Cerebellar nuclear complex (tissue), 1 donor: Measurements from ENCODE around the gene MYO7B.

Source experiments
- DNase-seq, 2 experiments: peaks; one replicate each; lab custom pipeline; 2025; lab: John Stamatoyannopoulos, UW

MYO7B gene

DNA sequence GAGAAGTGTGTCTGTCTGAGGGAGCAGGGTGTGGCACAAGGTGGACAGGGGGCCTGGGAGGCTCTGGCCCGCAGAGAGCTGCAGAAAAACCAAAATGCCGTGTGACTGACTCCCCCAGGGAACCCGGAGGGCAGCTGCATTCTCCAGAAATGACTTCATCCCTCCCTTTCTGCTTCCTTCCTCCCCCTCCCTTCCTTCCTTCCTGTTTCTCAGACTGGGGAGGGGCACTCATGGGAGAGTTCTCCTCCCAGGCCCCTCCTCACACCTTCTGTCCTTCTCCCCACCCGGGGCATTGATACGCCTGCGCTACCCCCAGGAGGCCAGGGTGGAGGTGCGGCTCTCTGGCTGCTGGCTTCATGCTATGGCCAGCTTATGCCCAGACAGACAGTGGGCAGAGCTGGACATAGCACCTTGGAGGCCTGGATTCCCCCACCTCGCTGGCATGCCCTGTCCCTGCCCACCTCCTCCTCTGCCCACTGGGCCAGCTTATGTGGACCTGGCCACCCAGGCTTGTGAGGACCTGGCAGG lies 102.3 kb downstream of the MYO7B start:
- DNase-seq, result no peak

DNA sequence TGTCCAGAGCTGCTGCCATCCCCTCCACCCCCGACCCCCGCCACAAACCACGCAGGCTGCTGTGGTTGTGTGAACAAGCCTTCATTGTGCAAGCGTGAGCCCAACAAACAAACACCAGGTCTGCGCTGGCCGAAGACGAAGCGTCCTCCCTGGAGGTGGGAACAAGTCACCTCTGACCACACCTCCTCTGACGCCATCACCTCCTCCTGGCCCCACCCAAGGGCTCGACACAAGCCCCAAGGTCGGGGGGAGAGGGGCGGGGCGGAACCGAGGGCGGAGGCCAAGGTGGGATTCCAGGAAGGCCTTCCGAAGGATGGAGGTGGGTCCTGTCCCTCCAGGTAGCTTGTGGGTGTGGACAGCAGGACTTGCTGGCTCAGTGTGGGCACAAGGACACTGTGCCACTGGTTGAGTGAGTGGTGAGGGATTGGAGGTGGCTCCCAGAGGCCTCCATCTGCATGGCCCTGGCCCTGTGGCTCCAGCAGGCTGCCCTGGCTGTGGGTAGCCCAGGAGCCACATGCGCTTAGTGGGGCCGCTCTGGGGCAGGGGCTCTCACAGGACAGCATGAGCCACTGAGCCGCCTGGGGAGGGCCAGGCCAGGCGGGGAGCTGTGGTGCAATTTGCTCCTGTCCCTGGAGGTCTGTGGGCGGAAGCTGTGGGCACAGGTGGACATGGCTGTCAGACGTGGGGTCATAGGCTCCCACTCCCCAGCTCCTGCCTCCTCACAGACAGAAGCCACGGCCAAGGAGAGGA lies 103.1 kb downstream of the MYO7B start:
- no peak for DNase-seq

DNA sequence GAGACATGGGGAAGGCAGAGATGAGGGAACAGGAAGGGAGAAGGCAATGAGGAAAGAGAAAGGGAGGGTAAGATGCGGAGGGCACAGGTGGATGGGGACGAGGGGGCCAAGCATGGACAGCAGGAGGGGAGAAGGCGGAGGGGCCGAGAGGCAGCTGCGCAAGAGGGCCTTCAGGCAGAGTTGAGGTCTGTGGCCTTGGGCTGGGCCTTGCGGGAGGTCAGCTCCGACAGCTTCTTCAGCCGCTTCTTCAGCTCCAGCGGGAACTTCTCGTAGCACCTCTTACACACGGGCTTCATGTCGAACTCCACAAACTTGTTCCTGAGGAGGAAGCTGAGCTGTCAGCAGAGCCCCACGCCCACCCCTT lies 103.6 kb downstream of the MYO7B start:
- no peak for DNase-seq

DNA sequence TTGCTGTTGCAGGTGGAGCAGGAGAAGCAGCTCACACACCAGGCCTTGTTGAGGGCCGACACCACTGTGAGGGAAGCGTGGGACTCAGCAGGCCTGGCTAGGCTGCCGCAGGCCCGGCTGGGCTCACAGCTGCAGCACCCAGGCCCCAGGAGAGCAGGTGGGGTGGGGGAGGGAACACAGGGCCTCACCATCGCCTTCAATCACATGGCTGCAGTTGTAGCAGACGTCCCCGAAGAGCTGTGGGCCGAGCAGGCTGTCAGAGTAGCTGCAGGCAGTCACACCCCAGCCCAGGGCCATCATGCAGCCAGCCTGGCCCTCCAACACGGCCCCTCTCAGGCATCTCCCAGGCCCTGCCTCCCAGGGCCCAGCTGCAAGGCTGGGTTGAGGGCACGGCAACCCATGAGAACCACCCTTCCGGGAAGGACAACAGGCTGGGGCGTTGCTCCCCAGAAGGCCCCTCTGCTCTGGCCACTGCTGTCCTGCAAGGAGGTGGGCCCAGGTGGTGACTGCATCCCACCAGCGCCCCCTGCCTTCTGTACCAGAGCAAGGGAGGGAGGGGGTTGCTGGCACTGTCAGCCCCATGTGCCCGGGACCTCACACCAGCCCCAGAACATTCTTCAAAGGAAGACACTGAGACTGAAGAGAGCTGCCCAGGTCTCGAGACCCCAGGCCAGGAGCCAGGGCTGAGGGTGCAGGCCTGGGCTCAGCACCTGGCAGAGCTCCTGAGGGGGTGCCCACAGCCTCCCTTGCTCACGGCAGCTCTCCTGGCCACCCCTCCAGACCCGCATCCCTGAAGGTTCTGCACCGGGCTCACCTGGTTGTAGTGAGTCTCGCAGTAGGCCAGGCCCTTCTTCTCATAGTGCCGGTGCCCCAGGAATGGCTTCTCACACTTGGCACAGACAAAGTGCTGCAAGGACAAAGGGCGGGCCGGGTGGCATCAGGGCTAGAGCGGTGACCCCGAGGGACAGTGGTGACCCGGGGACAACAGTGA lies 104.9 kb downstream of the MYO7B start:
- DNase-seq, result no peak

DNA sequence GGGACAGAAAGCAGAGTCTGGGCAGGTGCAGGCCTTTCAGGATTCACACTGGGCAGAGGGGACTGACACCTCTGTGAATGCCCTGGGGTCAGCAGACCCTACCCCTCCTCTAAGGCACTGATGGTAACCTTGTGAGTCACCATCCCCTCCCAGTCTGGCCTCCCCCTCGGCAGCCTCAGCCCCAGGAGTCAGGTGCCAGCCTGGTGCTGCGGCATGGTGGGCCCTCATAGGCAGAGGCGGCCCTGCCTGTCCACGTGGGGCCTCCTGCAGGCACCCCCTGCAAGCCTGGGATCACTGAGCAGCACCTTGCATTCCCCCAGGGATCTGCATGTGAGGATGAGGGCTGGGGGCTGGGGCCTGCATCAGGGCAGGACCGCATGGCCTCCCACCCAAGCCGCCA lies 105.7 kb downstream of the MYO7B start:
- DNase-seq, result no peak

DNA sequence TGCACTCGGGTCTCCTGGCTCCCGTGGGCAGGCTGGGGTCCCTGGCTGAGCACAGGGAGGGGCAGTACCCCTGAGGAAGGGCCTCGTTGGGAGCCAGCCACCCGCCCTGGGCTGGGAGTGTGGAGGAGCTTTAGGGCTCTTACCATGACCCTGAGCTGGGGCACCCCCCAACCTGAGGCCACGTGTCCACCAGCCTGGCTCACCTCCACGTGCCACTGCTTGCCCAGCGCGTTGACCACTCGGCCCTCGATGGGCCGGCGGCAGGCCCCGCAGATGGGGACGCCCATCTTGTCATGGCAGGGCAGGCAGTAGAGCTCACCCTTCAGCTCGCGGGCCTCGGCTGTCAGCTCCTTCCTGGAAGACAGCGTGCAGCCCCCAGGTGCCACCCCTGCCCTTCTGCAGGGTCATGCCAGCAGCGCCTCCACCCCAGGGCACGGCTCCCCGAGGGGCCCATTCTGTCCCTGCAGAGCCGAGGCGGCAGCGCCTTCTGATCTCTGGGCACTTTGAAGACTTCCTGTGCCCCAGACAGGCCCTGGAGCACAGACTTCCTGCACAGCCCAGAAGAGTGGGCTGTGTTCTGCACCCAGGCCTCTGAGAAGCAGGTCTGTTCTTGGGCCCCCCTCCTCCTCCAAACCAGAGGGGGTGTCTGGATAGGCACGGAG lies 106.5 kb downstream of the MYO7B start:
- no peak for DNase-seq

DNA sequence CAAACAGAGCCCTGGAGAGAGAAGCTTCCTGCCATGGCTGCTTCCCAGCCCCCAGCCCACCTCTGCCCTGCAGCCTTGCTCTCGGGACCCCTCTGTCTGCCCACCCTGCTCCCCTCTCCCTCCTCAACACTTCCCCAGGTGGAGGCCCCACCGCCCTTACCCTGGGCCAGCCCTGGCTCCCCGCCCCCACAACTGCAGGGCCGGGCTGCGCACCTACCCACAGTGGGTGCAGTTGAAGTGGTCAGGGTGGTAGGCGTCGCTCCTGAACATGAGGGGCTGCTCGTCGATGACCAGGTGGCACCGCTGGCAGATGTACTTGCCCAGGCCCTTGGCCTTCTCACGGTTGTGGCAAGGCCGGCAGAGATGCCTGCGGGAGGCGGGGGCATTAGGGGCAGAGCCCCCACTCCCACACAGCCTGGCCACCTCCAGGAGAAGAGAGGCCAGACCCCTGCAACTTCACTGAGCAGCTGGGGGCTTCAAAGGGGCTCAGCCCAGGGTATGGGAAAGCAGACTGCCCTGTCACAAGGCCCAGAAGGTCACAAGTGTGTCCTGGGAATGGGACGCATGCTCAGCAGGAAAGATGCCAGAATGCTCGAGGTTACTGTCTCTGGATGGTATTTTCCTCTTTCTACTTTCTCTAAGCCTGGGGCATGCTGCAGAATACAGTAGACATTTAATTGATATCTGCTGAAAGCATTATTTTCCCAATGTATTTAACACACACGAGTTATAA lies 107.4 kb downstream of the MYO7B start:
- DNase-seq, result no peak

DNA sequence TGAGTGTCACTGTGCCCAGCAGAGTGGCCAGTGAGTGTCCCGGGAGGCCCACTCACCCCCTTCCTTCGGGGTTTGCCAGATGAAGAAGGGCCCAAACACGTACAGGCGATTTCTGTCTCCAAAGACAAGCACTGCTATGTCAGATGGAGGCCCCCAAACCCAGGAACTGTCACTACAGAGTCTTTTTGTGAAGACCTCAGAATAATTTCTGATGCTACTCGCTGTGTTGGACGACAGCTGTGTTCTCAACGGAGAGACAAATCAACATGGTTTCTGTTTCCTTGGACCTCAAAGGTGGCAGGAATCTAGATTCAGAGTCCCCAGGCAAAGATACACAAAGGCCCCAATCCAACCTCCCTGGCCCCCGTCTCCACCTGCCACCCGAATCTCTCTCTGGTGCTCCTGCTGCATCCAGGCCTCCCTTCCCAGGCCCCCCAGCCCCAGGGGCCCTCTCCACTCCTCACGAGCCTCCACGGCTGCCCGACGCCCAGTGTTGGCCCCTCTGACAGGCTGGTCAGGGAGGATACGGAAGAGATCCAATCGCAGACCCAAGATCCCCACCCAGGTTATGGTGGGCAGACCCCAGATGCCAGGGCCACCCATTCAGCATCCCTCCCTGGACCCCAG lies 108.1 kb downstream of the MYO7B start:
- DNase-seq, result no peak

DNA sequence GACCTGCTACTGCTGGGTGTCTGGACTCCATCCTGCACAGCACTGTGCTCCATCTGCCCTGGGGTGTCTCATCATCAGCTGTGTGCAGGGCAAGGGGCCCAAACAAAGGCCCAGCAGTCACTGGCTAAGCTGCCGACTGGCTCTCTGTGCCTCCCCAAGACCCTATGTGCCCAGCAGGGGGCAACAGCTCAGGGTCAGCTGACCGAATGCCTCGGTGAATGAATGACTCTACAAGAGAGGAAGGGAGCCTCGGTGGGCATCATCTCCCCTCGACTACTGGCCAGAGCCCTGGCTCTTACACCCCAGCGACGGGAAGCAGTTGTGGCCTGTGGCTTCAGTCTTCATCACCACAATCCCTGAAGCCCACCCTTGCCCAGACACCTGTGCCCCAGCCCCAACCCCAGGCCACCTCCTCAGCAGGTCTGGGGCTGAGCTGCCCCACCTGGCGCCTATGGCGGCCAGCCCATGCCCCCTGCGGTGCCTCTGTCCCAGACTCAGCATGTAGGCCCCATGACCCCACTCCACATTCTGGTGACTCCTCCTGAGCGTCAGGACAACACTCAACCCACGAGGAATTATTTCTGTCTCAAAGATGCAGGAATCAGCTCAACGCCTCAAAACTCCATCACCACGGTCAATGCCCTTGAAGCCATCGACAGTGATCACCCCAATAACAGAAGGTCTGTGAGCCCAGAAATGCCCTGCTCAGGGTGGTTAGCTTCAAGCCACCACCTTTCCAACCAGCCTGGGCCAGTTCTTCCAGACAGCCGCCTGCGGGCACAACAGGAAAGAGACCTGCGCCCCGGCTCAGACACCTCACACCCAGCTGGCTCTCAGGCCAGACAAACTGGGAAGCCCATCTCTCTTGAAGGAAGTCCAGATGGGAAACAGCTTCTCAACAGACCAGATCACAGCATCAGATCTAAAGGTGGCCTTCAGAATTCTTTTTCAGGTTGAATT lies 108.9 kb downstream of the MYO7B start:
- DNase-seq, result no peak

DNA sequence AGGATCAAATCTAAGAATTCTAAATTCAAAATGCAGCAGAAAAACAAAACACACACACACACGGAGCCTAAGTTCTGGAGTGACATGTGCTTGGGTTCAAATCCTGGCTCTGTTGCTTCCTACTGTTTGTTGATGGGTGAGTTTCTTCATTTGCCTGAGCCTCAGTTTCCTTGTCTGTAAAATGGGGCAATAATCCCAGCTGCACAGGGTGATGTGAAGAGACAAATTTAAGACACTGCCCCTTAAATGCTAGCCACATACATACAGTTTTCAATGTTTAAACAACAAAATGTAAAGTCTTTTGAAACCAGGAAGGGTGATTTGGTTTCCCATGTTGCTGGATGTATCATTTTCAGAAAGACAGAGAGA lies 109.5 kb downstream of the MYO7B start:
- no peak for DNase-seq

DNA sequence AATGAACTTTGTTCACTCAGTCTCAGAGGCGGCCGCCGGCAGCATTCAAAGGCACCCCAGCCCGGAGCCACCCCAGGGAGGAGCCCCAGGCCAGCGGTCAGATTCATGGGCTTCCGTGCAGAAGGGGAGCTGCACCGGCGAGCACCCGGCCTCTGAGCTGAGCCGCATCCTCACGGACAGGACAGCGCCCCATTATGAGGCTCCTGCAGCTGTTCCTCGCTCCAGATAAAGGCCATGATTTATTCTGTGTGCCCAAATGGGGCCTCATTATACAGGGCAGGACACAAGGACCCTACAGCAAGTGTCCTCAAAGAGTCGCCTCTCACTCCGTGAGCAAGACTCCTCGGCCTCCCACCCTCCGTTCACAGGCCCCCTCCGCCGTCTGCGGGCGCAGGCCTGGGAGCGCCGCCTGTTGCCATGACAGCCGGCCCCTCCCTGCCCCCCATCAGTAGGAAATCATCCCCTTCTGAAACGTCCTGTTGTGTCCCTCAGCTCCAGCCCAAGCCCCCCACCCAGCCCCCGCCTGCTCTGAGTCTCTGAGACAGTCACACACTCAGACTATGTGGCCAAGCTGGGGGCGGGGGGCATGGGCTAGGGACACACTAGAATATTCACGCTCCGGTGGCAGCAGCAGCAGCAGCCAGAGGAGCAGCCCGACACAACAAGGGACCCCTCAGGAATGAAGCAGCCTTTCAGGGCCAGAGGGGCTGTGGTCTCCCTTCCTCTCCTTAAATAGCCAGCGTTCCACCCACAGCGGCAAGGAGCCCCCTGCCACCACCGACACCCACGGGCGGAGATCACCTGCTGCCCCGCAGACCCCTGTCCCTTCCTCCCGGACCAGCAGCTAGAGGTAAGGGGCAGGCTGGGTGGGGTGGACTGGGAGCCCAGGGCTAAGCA lies 110.2 kb downstream of the MYO7B start, which contains the start of gene GPR17:
Gene GPR17 (plus strand): TSS at position 759 of the 897 bp plus-strand sequence. CDS start 4,583 bp downstream, outside the sequence.
- DNase-seq, result no peak

DNA sequence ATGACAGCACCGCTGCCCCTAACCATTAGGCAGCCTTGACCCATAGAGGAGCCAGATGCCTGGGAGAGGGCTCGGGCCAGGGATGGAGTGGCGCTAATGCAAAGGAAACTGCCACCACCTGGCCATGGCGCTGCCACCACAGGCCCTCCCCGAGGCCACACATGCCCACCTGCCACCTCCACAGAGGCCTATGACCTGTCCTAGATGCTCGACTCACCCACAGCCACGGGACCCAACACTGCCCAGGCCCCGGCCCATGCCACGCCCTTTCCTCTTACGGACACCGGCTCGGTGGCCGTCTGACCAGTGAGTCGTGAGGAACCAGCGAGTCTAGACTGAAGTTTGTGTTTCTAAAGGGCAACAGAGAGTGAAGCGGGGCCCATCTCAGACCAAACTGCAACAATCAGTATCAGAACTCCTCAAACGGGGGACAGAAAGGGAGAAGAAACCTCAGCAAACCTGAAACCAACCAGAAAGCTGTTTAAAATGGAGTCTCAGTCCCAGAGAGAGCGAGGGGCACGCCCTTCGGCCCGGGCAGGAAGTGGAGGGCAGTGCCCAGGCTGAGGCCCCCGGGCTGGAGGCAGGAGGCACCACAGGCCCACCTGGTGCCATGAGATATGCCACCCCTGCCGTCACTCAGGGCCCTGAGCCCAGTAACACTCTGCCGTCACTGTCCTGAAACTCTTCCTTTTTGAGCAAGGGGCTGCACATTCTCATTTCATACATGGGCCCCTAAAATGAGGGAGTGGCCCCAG lies 111.2 kb downstream of the MYO7B start:
- DNase-seq, result no peak

DNA sequence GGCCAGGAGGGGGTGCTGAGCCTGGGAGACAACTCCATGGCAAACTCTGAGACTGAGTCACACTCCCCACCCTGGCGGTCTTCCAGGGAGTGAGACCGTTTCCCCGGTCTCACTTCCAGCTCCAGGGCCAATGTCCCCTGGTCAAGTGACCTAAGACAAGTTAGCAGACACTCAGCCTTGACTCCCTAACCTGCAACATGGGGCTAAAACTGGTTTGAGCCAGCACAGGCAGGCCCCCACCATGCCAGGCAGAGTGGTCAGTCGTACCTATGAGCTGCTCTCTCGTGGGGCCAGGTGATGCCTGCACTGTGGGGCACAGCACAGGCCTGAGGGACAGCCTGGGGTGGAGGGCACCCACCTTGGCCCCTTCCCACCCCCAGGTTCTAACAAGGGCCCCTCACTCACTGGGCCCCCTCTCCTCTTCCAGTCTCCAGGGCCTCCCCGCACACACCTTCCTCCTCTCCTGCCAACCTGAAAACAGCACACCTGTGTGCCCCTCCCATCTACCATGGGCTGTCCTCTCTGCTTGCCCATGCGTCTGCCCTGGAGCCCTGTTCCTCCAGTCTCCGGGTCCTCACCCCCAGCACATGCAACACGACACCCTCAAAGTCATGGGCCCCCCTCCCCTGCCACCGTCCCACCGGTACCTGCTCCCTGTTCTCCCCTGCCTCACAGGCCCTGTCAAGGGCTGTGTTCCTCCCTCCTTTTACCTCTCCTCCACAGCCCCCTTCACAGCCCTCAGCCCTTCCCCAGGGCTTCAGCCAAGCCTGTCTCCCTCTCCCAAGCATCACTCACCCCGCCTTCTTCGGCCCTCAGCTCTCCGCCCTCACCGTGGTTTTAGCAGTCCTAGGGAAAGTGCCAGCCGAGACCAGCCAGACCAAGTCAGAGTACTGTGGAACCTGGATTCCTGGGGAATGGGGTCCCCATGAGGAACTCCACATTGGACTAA lies 112.0 kb downstream of the MYO7B start:
- DNase-seq, result no peak

DNA sequence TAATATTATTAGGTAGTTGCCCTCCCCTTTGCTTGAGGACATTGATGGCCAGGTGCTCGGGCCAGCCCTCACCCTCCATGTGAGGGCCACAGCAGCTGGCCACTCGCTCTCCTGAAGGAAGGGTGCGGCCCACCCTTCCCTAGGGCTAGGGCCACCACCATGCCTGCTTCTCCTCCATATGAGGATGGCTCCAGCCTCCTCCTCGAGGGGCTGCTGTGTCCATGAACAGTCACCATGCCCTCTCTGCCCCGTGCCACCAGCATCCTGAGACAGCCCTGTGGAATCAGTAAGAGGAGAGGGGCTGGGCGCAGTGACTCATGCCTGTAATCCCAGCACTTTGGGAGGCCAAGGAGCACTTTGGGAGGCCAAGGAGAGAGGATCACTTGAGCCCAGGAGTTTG lies 112.8 kb downstream of the MYO7B start:
- DNase-seq, result no peak

DNA sequence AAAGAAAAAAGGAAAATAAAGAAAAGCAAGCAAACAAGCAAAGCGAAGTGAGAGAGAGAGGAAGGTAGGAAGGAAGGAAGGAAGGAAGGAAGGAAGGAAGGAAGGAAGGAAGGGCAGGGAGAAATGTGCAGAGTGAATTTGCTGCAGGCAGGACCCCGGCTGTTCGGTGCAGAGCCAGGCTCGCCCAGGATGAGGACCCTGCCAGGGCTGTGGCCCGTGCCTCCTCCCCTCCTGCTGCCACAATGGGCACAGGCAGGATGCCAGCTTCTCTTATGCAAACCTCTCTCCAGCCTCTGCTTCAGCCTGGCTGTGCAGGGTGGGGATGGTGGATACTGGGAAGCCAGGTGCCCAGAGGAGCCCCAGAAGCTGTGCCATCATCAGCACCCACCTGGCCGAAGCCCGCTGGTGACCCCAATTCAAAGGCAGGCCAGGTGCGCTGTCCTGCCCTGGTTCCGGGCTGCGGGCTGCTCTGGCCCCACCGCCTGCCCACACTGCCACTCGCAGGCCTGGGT lies 113.7 kb downstream of the MYO7B start:
- DNase-seq, result no peak

DNA sequence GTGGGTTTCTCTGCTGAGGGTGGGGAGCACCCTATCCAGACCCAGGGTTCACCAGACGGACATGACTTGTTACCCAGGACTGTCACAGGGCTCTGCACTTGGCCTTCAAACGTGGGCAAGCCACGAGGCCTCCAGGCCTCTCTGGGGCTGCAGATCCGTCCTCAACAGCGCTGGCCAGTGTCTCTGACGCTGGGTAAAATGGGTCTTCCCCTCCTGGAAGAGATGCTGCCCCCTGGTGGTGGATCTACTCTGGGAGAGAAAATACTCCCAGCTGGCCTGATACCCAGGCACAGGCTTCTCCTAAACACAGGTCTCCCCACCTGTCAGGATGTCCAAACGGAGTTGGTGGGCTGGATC lies 114.2 kb downstream of the MYO7B start:
- DNase-seq, result no peak
